Keratinocyte (primary cell): ENCODE results near the gene TAOK2. TPM values are rescaled to one million over a fixed set of nuclear protein-coding genes. Genes with fewer than 3 reads are reported as not detected.

Experiments
- DNase-seq: peaks from one replicate; pipeline ENCODE4 v3.0.0-alpha.2; 2011; ENCODE audit warnings: low read depth, missing footprints, low spot score
- FAIRE-seq: peaks from 2 replicates; lab custom pipeline; 2011; peaks lifted over from hg19 to GRCh38; lab: Jason Lieb, UNC
- H2AFZ ChIP-seq: 2 replicates; pipeline ENCODE4 v1.6.0; 2012; ENCODE audit warnings: low read length, control low read depth, inconsistent platforms; ENCODE audit not compliant: control insufficient read depth
- H3K27ac ChIP-seq: 2 replicates; pipeline ENCODE4 v1.5.1; 2011; ENCODE audit warnings: low read length; ENCODE audit not compliant: control insufficient read depth, insufficient read depth
- H3K27me3 ChIP-seq: 3 replicates; pipeline ENCODE4 v1.6.0; 2011; ENCODE audit warnings: low read length; ENCODE audit not compliant: control insufficient read depth, insufficient read depth; ENCODE audit errors: extremely low read depth
- H3K36me3 ChIP-seq, 2 experiments: 2 replicates in 1 of 2; 3 replicates in 1 of 2; pipeline ENCODE4 v1.5.1; 2011; ENCODE audit warnings: low read length in 2 of 2, mild to moderate bottlenecking in 1 of 2; ENCODE audit not compliant: control insufficient read depth in 2 of 2, insufficient read depth in 2 of 2; ENCODE audit errors: extremely low read depth in 1 of 2
- H3K4me1 ChIP-seq: 3 replicates; pipeline ENCODE4 v1.5.1; 2011; ENCODE audit warnings: low read length; ENCODE audit not compliant: control insufficient read depth, insufficient read depth; ENCODE audit errors: extremely low read depth
- H3K4me2 ChIP-seq: 3 replicates; pipeline ENCODE4 v1.6.0; 2011; ENCODE audit warnings: low read depth, low read length; ENCODE audit not compliant: control insufficient read depth, insufficient read depth; ENCODE audit errors: extremely low read depth
- H3K4me3 ChIP-seq, 3 experiments: fragments of 200-600 bp in 1 of 3; sonication (generic) in 1 of 3; 2 replicates in 2 of 3; 3 replicates in 1 of 3; pipeline ENCODE4 v1.5.1; 2011 to 2016; ENCODE audit warnings: low read length in 3 of 3, mild to moderate bottlenecking in 3 of 3, control low read depth in 2 of 3, inconsistent platforms in 1 of 3, low read depth in 1 of 3, mixed read lengths in 1 of 3, mixed run types in 1 of 3, moderate library complexity in 1 of 3; ENCODE audit not compliant: control insufficient read depth in 2 of 3, insufficient read depth in 2 of 3; ENCODE audit errors: extremely low read depth in 1 of 3
- H3K79me2 ChIP-seq: 2 replicates; pipeline ENCODE4 v1.6.0; 2012; ENCODE audit warnings: low read length; ENCODE audit not compliant: control insufficient read depth, insufficient read depth
- H3K9ac ChIP-seq: 3 replicates; pipeline ENCODE4 v1.6.0; 2011; ENCODE audit warnings: low read length; ENCODE audit not compliant: control insufficient read depth, insufficient read depth; ENCODE audit errors: extremely low read depth
- H3K9me1 ChIP-seq: 3 replicates; pipeline ENCODE4 v1.6.0; 2011; ENCODE audit warnings: low read length; ENCODE audit not compliant: control insufficient read depth, insufficient read depth; ENCODE audit errors: extremely low read depth
- H3K9me3 ChIP-seq: 2 replicates; pipeline ENCODE4 v1.5.1; 2012; ENCODE audit warnings: low read depth, low read length; ENCODE audit not compliant: control insufficient read depth
- H4K20me1 ChIP-seq: 3 replicates; pipeline ENCODE4 v1.6.0; 2011; ENCODE audit warnings: low read length; ENCODE audit not compliant: control insufficient read depth, insufficient read depth; ENCODE audit errors: extremely low read depth
- CTCF ChIP-seq, 3 experiments: IDR thresholded peaks in 1 of 3; conservative IDR thresholded peaks in 1 of 3; optimal IDR thresholded peaks in 1 of 3; 2 replicates in 2 of 3; 3 replicates in 1 of 3; pipeline versions ENCODE3 to v1.5.1; 2011; ENCODE audit warnings: low read length in 3 of 3, mild to moderate bottlenecking in 3 of 3, moderate library complexity in 2 of 3, control low read depth in 1 of 3, inconsistent platforms in 1 of 3; ENCODE audit not compliant: insufficient read depth in 2 of 3; ENCODE audit errors: extremely low read depth in 1 of 3
- EZH2 ChIP-seq: IDR thresholded peaks from one replicate; pipeline ENCODE4 v1.6.1; 2012; ENCODE audit warnings: inconsistent platforms, mild to moderate bottlenecking, low read length, moderate library complexity
- dilution Hi-C: fragments of 300-500 bp; cut with MboI; formaldehyde crosslinking; loops from one replicate; pipeline ENCODE4 v1.7.0; 2020; ENCODE audit warnings: low sequenced_read_pairs; ENCODE audit not compliant: extremely low pct_ligation_motif_present
- polyA plus RNA-seq, 5 experiments: library from polyadenylated mRNA; depleted of rRNA in 3 of 5; stranded (reverse) in 3 of 5; stranded (forward) in 1 of 5; unstranded in 1 of 5; fragments of >200 nt; gene quantifications; 1 replicate in 1 of 5; 2 replicates in 3 of 5; 3 replicates in 1 of 5; pipeline versions ENCODE4 v1.2.1 to v1.2.3, GENCODE V29; 2011 to 2012; ENCODE audit warnings: missing spikeins in 2 of 5, low read depth in 1 of 5, low replicate concordance in 1 of 5

Gene TAOK2
- polyA plus RNA-seq, 1 donor (not counting 4 experiments of a cell fraction or from before 2014, with no cell fraction given): 13.8 TPM

- Histone ChIP-seq H3K79me2 (no peaks in the 10 kb centered on the region), H3K4me1 (no peaks in the 10 kb centered on the region), H3K9ac (no peak overlapping the region), H3K36me3 (no peaks in the 10 kb centered on the region), H3K27me3 (peaks cover 41% of the 10 kb centered on the region), H3K9me3 (no peaks in the 10 kb centered on the region), H3K9me1 (no peaks in the 10 kb centered on the region), H4K20me1 (no peaks in the 10 kb centered on the region), H3K4me2 (no peak overlapping the region), H3K4me3 (no peak overlapping the region), H2AFZ (no peak overlapping the region), H3K27ac (no peak overlapping the region)
- dilution Hi-C loops: no loop called here
- DNase-seq (no peak), FAIRE-seq (no peak)
- TF ChIP-seq CTCF (optimal IDR thresholded peaks at IDR 0.05 in 1 of 3, IDR thresholded peaks at IDR 0.05 in 1 of 3, conservative IDR thresholded peaks at IDR 0.05 in 1 of 3; ENCODE audit: extremely low read depth in 1 of 3, insufficient read depth in 2 of 3, low read length in 3 of 3) (no peak), EZH2 (no peak)
Measured at GRCh38 chr16:30028438-30029076, 54.9 kb downstream of the TAOK2 start.

DNA sequence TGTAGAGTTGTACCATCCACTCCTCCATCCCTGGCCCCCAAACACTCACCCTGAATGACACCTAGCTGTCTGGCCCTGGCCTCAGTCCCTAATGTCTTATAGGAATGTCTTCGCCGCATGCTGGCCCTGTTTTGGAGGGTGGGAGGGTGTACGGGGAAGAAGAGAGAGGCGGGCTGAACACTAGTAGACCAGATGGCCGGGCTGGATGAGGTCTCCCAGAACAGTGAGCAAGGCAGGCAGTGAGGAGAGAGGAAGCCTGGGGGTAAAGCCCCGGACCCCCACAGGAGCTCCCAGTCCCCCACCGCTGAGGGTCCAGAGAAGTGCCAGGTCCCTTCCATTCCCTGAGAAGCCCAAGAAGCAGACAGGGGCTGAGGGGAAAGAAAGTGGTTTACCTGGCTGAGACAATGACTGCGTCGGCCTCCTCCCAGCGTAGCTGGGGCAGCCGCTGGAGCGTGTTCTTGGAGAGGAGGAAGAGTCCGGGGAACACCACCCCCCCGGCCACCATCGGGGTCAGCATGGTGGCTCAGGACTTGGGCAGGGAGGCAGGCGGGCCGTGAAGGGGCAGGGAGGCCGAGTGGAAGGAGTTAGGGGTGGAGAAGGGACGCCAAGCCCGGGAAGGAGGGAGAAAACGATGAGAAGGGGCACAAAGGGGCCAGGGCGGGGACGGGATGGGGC is 56.5 kb downstream of the TAOK2 start:
- Histone ChIP-seq H2AFZ (no peak overlapping the region), H3K27me3 (peaks cover 41% of the 10 kb centered on the region), H3K9me3 (no peaks in the 10 kb centered on the region), H3K9ac (no peak overlapping the region), H4K20me1 (no peaks in the 10 kb centered on the region), H3K4me2 (no peak overlapping the region), H3K36me3 (no peaks in the 10 kb centered on the region), H3K9me1 (no peaks in the 10 kb centered on the region), H3K79me2 (no peaks in the 10 kb centered on the region), H3K4me1 (no peaks in the 10 kb centered on the region), H3K27ac (no peak overlapping the region), H3K4me3 (no peak overlapping the region)
- no peak for FAIRE-seq
- TF ChIP-seq EZH2 (peak; percentile 30), CTCF (optimal IDR thresholded peaks at IDR 0.05 in 1 of 3, IDR thresholded peaks at IDR 0.05 in 1 of 3, conservative IDR thresholded peaks at IDR 0.05 in 1 of 3; ENCODE audit: extremely low read depth in 1 of 3, insufficient read depth in 2 of 3, low read length in 3 of 3) (no peak)
- DNase-seq: no peak
- dilution Hi-C loops: no loop called here
